Left colon (tissue), 2 donors: ENCODE results near the gene DGKD. TPM values are rescaled to one million over a fixed set of nuclear protein-coding genes. Genes with fewer than 3 reads are reported as not detected.
A peak's percentile ranks its signal among the peaks of the same experiment; 100 is the strongest.

ENCODE experiments used
- ATAC-seq: fragments of 200-7000 bp; cut with Tn5 transposase; one replicate; pipeline ENCODE4 v1.9.1; 2020; ENCODE audit warnings: mild to moderate bottlenecking, moderate library complexity
- DNase-seq, 2 donors: peaks; one replicate each; pipeline ENCODE4 v3.0.0-alpha.2; 2020
- intact Hi-C, 2 donors: fragments of 100-400 bp; cut with DNase I in 1 of 2; cut with micrococcal nuclease in 1 of 2; formaldehyde crosslinking; loops; one replicate each; pipeline versions ENCODE4 v1.11.2 to v1.14.0; 2022; cut with DNase I, micrococcal nuclease
- total RNA-seq, 2 donors: library from RNA; stranded (reverse); fragmentation: NEBNext Ultra II Directional; extraction: Animal tissue kit (Norgen Biotek cat#: 25700); gene quantifications; one replicate each; pipeline ENCODE4 v1.2.1, GENCODE V29; 2021
- donor health status: DM: no; HTN: no; CAD: no.
- donor health status: DM: yes; HTN: yes; CAD: no.

DGKD gene
- total RNA-seq, 2 donors from 2014 or later, result 91.3 to 93.2 TPM

GRCh38 chr2:233418761-233419546 lies 64.7 kb downstream of the DGKD start:
- intact Hi-C loops, result no loop called here
- peak; percentile 25 to 55 for DNase-seq
- no peak for ATAC-seq

- DNase-seq (peak in 1 of 2 donors; percentile 25), ATAC-seq (no peak)
- intact Hi-C loops, result no loop called here
Observed at GRCh38 chr2:233419602-233420391, 65.5 kb downstream of the DGKD start.

GRCh38 chr2:233421091-233421816 lies 67.0 kb downstream of the DGKD start:
- no peak for ATAC-seq
- intact Hi-C loops, result no loop called here
- DNase-seq, result peak in 1 of 2 donors; percentile 37

- ATAC-seq (peak; percentile 82), DNase-seq (peak; percentile 88 to 94)
- intact Hi-C loops, result no loop called here
Observed at GRCh38 chr2:233422050-233422639, 67.9 kb downstream of the DGKD start.

- ATAC-seq (peak; percentile 61), DNase-seq (peak in 1 of 2 donors; percentile 24)
- intact Hi-C loops, result no loop called here
Observed at GRCh38 chr2:233422649-233423551, 68.6 kb downstream of the DGKD start.

- intact Hi-C loops, result no loop called here
- ATAC-seq (no peak), DNase-seq (no peak)
Observed at GRCh38 chr2:233423552-233423860, 69.2 kb downstream of the DGKD start.

- ATAC-seq, result peak; percentile 49
- peak; percentile 65 to 77 for DNase-seq
- intact Hi-C loops, result no loop called here
Observed at GRCh38 chr2:233424154-233424951, 70.1 kb downstream of the DGKD start.

- peak in 1 of 2 donors; percentile 18 for DNase-seq
- ATAC-seq, result no peak
- intact Hi-C loops, result no loop called here
Observed at GRCh38 chr2:233426619-233427342, 72.5 kb downstream of the DGKD start.

GRCh38 chr2:233428008-233428407 lies 73.7 kb downstream of the DGKD start:
- intact Hi-C loops, result no loop called here
- DNase-seq, result peak in 1 of 2 donors; percentile 24
- ATAC-seq, result no peak

- intact Hi-C loops, result no loop called here
- DNase-seq, result peak in 1 of 2 donors; percentile 15
- no peak for ATAC-seq
Observed at GRCh38 chr2:233428438-233428837, 74.1 kb downstream of the DGKD start.

GRCh38 chr2:233429175-233429897 lies 75.0 kb downstream of the DGKD start:
- no peak for ATAC-seq
- peak in 1 of 2 donors; percentile 23 for DNase-seq
- intact Hi-C loops, result no loop called here

GRCh38 chr2:233430081-233430480 lies 75.8 kb downstream of the DGKD start:
- intact Hi-C loops, result no loop called here
- DNase-seq (peak in 1 of 2 donors; percentile 35), ATAC-seq (peak; percentile 81)

- ATAC-seq, result no peak
- intact Hi-C loops, result no loop called here
- DNase-seq, result no peak
Observed at GRCh38 chr2:233430651-233431050, 76.4 kb downstream of the DGKD start.

- ATAC-seq, result no peak
- no peak for DNase-seq
- intact Hi-C loops, result no loop called here
Observed at GRCh38 chr2:233433029-233433428, 78.7 kb downstream of the DGKD start.

- no peak for DNase-seq
- no peak for ATAC-seq
- intact Hi-C loops, result no loop called here
Observed at GRCh38 chr2:233433794-233434193, 79.5 kb downstream of the DGKD start.

- intact Hi-C loops, result no loop called here
- DNase-seq (peak in 1 of 2 donors; percentile 15), ATAC-seq (peak; percentile 22)
Observed at GRCh38 chr2:233434666-233435330, 80.5 kb downstream of the DGKD start.
